Right hindlimb (tissue), 1 donor: ENCODE data around the gene RAPGEFL1.
"Not testable (repeated sequence)": the region's sequence is repeated elsewhere in the genome, so short reads cannot be mapped to it uniquely, and the experiment has no call there.

ENCODE experiments used
- DNase-seq: peaks from one replicate; pipeline ENCODE4 v3.0.0-alpha.2; 2018

Gene RAPGEFL1

GRCh38 chr17:40174514-40174913 lies 2.8 kb upstream of the RAPGEFL1 start:
- DNase-seq = no peak

- no peak for DNase-seq
Measured at GRCh38 chr17:40175928-40176753, 1.1 kb upstream of the RAPGEFL1 start.

GRCh38 chr17:40176754-40177110 lies 538 bp upstream of the RAPGEFL1 start:
- no peak for DNase-seq

GRCh38 chr17:40178021-40178601 lies 841 bp downstream of the RAPGEFL1 start:
- DNase-seq = no peak

GRCh38 chr17:40178660-40179059 lies 1.4 kb downstream of the RAPGEFL1 start:
- DNase-seq = no peak

GRCh38 chr17:40179923-40180659 lies 2.8 kb downstream of the RAPGEFL1 start:
- DNase-seq = no peak

GRCh38 chr17:40180694-40181093 lies 3.4 kb downstream of the RAPGEFL1 start:
- DNase-seq = no peak

- DNase-seq = no peak
Measured at GRCh38 chr17:40181205-40181604, 3.9 kb downstream of the RAPGEFL1 start.

- DNase-seq = no peak
Measured at GRCh38 chr17:40182606-40183005, 5.3 kb downstream of the RAPGEFL1 start.

GRCh38 chr17:40187238-40187637 lies 10.0 kb downstream of the RAPGEFL1 start:
- DNase-seq = no peak

- DNase-seq = no peak
Measured at GRCh38 chr17:40188694-40189093, 11.4 kb downstream of the RAPGEFL1 start.

- DNase-seq = peak; percentile 21
Measured at GRCh38 chr17:40190197-40191021, 13.1 kb downstream of the RAPGEFL1 start.

- peak; percentile 71 for DNase-seq
Measured at GRCh38 chr17:40191237-40192208, 14.3 kb downstream of the RAPGEFL1 start.

- DNase-seq = no peak
Measured at GRCh38 chr17:40192961-40193360, 15.7 kb downstream of the RAPGEFL1 start.

- DNase-seq = no peak
Measured at GRCh38 chr17:40194821-40195220, 17.6 kb downstream of the RAPGEFL1 start.

- DNase-seq = no peak
Measured at GRCh38 chr17:40197550-40197949, 20.3 kb downstream of the RAPGEFL1 start.

- DNase-seq = not testable (repeated sequence)
Measured at GRCh38 chr17:40197965-40198456, 20.7 kb downstream of the RAPGEFL1 start.

GRCh38 chr17:40198576-40198975 lies 21.3 kb downstream of the RAPGEFL1 start:
- DNase-seq = no peak

- DNase-seq = no peak
Measured at GRCh38 chr17:40203131-40203530, 25.9 kb downstream of the RAPGEFL1 start.

GRCh38 chr17:40206193-40206592 lies 28.9 kb downstream of the RAPGEFL1 start:
- not testable (repeated sequence) for DNase-seq

- no peak for DNase-seq
Measured at GRCh38 chr17:40209404-40210093, 32.3 kb downstream of the RAPGEFL1 start.
